ENCODE data around the gene KRT7. TPM values are rescaled to one million over a fixed set of nuclear protein-coding genes. Genes with fewer than 3 reads are reported as not detected.

The KRT7 gene
- total RNA-seq (2021), result 8.9 and 10.0 TPM in 2 replicates
- long read RNA-seq, transcript KRT7-201 (9 exons, 1,754 nt), result major isoform, 50 of 59 reads
- long read RNA-seq, partial matches to known transcripts, result 7 of 59 reads
- long read RNA-seq, other reads (novel, unspliced or antisense), result 2 of 59 reads

DNA sequence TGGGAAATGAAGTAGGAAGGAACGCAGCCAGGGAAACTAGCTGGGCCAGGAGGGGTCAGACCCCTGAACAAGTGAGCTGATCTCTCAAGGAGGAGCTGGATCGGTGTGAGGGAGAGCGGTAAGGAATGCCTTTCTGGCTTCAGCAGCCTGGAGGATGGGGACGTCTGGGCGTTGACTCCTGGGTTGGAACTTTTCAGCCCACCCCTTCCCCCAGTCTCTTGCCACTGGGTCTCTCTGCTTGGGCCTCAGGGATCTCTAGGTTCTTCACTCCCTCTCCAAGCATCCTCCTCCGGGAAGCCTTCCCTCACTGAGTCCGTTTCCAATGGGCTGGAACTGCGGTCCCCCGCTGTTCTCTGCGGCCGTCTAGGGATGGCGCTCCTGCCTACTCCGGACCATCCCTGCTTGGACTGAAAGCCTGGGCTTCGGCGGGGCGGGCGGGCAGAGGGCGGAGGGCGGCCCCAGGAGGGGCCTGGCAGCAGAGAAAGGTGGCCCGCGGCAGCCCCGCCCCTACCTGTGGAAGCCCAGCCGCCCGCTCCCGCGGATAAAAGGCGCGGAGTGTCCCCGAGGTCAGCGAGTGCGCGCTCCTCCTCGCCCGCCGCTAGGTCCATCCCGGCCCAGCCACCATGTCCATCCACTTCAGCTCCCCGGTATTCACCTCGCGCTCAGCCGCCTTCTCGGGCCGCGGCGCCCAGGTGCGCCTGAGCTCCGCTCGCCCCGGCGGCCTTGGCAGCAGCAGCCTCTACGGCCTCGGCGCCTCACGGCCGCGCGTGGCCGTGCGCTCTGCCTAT lies at the start of gene KRT7:
Gene KRT7 (plus strand): TSS at position 570 of the 788 bp plus-strand sequence. CDS start 54 bp downstream, at position 624.
- Histone ChIP-seq H4K5ac (ENCODE audit: insufficient read length, low read depth, low read length) (no peak within 1 kb of the TSS), H3K23ac (ENCODE audit: insufficient read length, low read depth, low read length) (no peak within 1 kb of the TSS), H3T11ph (ENCODE audit: low read length) (no peak within 1 kb of the TSS), H3K79me2 (ENCODE audit: insufficient read depth, low read length) (no peaks in the 10 kb centered on the region), H2BK5ac (ENCODE audit: insufficient read length, low read length) (no peak within 1 kb of the TSS), H2BK12ac (ENCODE audit: insufficient read length, low read depth, low read length) (no peak within 1 kb of the TSS), H4K91ac (ENCODE audit: insufficient read length, low read depth, low read length) (no peak within 1 kb of the TSS), H3K56ac (ENCODE audit: insufficient read length, low read depth, low read length) (no peak within 1 kb of the TSS), H3K27me3 (ENCODE audit: insufficient read depth, low read length) (peaks cover 8% of the 10 kb centered on the region), H2AFZ (ENCODE audit: low read length) (no peak within 1 kb of the TSS), H3K4me1 (ENCODE audit: insufficient read depth, low read length) (peaks cover 5% of the 10 kb centered on the region; the same call in 1 of the 2 replicates), H3K9ac (ENCODE audit: extremely low read depth, insufficient read length, low read length) (no peak within 1 kb of the TSS), H2BK20ac (ENCODE audit: low read depth, low read length, poor library complexity, severe bottlenecking) (no peak within 1 kb of the TSS), H3K9me3 (ENCODE audit: control insufficient read depth, low read depth, low read length) (no peaks in the 10 kb centered on the region), H3K4me2 (ENCODE audit: insufficient read depth, insufficient read length, low read length) (peak within 1 kb of the TSS; percentile 58), H4K20me1 (ENCODE audit: control insufficient read depth, insufficient read depth, insufficient read length) (no peaks in the 10 kb centered on the region), H3K23me2 (ENCODE audit: insufficient read length, low read depth, low read length, poor library complexity, severe bottlenecking) (peaks cover 12% of the 10 kb centered on the region), H3K79me1 (ENCODE audit: insufficient read depth, low read depth, low read length, poor library complexity, severe bottlenecking) (no peaks in the 10 kb centered on the region), H2BK15ac (ENCODE audit: low read depth, low read length) (no peak within 1 kb of the TSS; the same call in 1 of the 2 replicates), H2AK5ac (ENCODE audit: insufficient read length, low read length) (no peak within 1 kb of the TSS), H3K27ac (ENCODE audit: insufficient read length, low read depth, low read length) (no peak within 1 kb of the TSS), H2BK120ac (ENCODE audit: low read depth, low read length, poor library complexity, severe bottlenecking) (no peak within 1 kb of the TSS), H4K8ac (replicated peaks; ENCODE audit: insufficient read length, low read depth, low read length) (no peak within 1 kb of the TSS), H3K14ac (ENCODE audit: insufficient read depth, low read length) (peak within 1 kb of the TSS; percentile 80; the same call in 1 of the 2 replicates), H3K18ac (ENCODE audit: insufficient read length, low read depth, low read length) (peak within 1 kb of the TSS; percentile 21), H3K4ac (ENCODE audit: low read depth, low read length) (no peak within 1 kb of the TSS)
- peak; percentile 69 for DNase-seq
- Mint-ChIP-seq H3K27me3 (ENCODE audit: low read depth) (peaks cover 82% of the 10 kb centered on the region), H3K4me1 (peaks cover 53 to 64% of the 10 kb centered on the region in 2 experiments), H3K36me3 (ENCODE audit: insufficient read depth in 1 of 3, low read depth in 3 of 3) (peaks cover 2 to 17% (median 3%) of the 10 kb centered on the region in 3 experiments; a peak in 4 of 7 replicates), H3K4me3 (peak within 1 kb of the TSS; percentile 59 to 79), H3K27ac (peak within 1 kb of the TSS in 2 of 3 experiments; percentile 44 to 80; a peak in 2 of 7 replicates), H3K9me3 (no peaks in the 10 kb centered on the region)
- TF ChIP-seq, protein P1, sequence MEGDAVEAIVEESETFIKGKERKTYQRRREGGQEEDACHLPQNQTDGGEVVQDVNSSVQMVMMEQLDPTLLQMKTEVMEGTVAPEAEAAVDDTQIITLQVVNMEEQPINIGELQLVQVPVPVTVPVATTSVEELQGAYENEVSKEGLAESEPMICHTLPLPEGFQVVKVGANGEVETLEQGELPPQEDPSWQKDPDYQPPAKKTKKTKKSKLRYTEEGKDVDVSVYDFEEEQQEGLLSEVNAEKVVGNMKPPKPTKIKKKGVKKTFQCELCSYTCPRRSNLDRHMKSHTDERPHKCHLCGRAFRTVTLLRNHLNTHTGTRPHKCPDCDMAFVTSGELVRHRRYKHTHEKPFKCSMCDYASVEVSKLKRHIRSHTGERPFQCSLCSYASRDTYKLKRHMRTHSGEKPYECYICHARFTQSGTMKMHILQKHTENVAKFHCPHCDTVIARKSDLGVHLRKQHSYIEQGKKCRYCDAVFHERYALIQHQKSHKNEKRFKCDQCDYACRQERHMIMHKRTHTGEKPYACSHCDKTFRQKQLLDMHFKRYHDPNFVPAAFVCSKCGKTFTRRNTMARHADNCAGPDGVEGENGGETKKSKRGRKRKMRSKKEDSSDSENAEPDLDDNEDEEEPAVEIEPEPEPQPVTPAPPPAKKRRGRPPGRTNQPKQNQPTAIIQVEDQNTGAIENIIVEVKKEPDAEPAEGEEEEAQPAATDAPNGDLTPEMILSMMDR (conservative IDR thresholded peaks at IDR 0.05), result no peak
- no CpG with 5 or more reads among the region's 58 CpGs for WGBS (ENCODE audit: extremely low coverage, insufficient read length, low lambda C conversion rate)
